Neuron (in vitro differentiated cells): Measurements from ENCODE around the gene CRADD.

ENCODE experiments used
- H2AFZ ChIP-seq: one replicate; pipeline ENCODE4 v1.6.1; 2013; ENCODE audit warnings: low read depth, mild to moderate bottlenecking, inconsistent platforms, low read length, moderate library complexity
- H3K27me3 ChIP-seq: one replicate; pipeline ENCODE4 v1.6.1; 2013; ENCODE audit warnings: low read length; ENCODE audit not compliant: insufficient read depth
- H3K36me3 ChIP-seq: one replicate; pipeline ENCODE4 v1.6.1; 2013; ENCODE audit warnings: low read length; ENCODE audit not compliant: insufficient read depth
- H3K4me1 ChIP-seq: one replicate; pipeline ENCODE4 v1.6.1; 2013; ENCODE audit warnings: low read length; ENCODE audit not compliant: insufficient read depth
- H3K4me3 ChIP-seq: 2 replicates; pipeline ENCODE4 v1.5.1; 2013; ENCODE audit warnings: mild to moderate bottlenecking, low read length, moderate library complexity
- H3K9me3 ChIP-seq: one replicate; pipeline ENCODE4 v1.6.1; 2013; ENCODE audit warnings: low read length

CRADD gene

GRCh38 chr12:93762912-93763553 lies 85.9 kb downstream of the CRADD start:
- Histone ChIP-seq H3K4me1 (peaks cover 14% of the 10 kb centered on the region), H3K27me3 (no peaks in the 10 kb centered on the region), H2AFZ (no peak overlapping the region), H3K9me3 (no peaks in the 10 kb centered on the region), H3K4me3 (no peak overlapping the region), H3K36me3 (no peaks in the 10 kb centered on the region)

- H3K36me3 ChIP-seq, result no peaks in the 10 kb centered on the region
- no peaks in the 10 kb centered on the region for H3K9me3 ChIP-seq
- no peak overlapping the region for H2AFZ ChIP-seq
- H3K4me3 ChIP-seq, result no peak overlapping the region
- peaks cover 14% of the 10 kb centered on the region for H3K4me1 ChIP-seq
- H3K27me3 ChIP-seq, result no peaks in the 10 kb centered on the region
Measured at GRCh38 chr12:93763746-93764147, 86.6 kb downstream of the CRADD start.

- Histone ChIP-seq H3K27me3 (no peaks in the 10 kb centered on the region), H3K4me3 (no peak overlapping the region), H2AFZ (no peak overlapping the region), H3K9me3 (no peaks in the 10 kb centered on the region), H3K36me3 (no peaks in the 10 kb centered on the region), H3K4me1 (peaks cover 2% of the 10 kb centered on the region)
Measured at GRCh38 chr12:93766371-93766770, 89.2 kb downstream of the CRADD start.

- Histone ChIP-seq H3K27me3 (no peaks in the 10 kb centered on the region), H3K9me3 (no peaks in the 10 kb centered on the region), H3K4me3 (no peak overlapping the region), H2AFZ (no peak overlapping the region), H3K36me3 (no peaks in the 10 kb centered on the region), H3K4me1 (peaks cover 2% of the 10 kb centered on the region)
Measured at GRCh38 chr12:93766796-93767523, 89.8 kb downstream of the CRADD start.

GRCh38 chr12:93767524-93767863 lies 90.3 kb downstream of the CRADD start:
- Histone ChIP-seq H3K36me3 (no peaks in the 10 kb centered on the region), H3K9me3 (no peaks in the 10 kb centered on the region), H3K4me1 (peaks cover 2% of the 10 kb centered on the region), H3K4me3 (no peak overlapping the region), H2AFZ (no peak overlapping the region), H3K27me3 (no peaks in the 10 kb centered on the region)

GRCh38 chr12:93772003-93772700 lies 95.0 kb downstream of the CRADD start:
- Histone ChIP-seq H3K9me3 (no peaks in the 10 kb centered on the region), H3K36me3 (no peaks in the 10 kb centered on the region), H3K27me3 (no peaks in the 10 kb centered on the region), H2AFZ (no peak overlapping the region), H3K4me3 (no peak overlapping the region), H3K4me1 (peaks cover 2% of the 10 kb centered on the region)

- Histone ChIP-seq H2AFZ (no peak overlapping the region), H3K36me3 (no peaks in the 10 kb centered on the region), H3K4me1 (peaks cover 5% of the 10 kb centered on the region), H3K27me3 (no peaks in the 10 kb centered on the region), H3K4me3 (no peak overlapping the region), H3K9me3 (no peaks in the 10 kb centered on the region)
Measured at GRCh38 chr12:93773122-93773871, 96.1 kb downstream of the CRADD start.

- Histone ChIP-seq H3K4me3 (no peak overlapping the region), H3K9me3 (no peaks in the 10 kb centered on the region)
Measured at GRCh38 chr12:93776581-93777018, 99.4 kb downstream of the CRADD start.

GRCh38 chr12:93777254-93777653 lies 100.1 kb downstream of the CRADD start:
- Histone ChIP-seq H3K9me3 (no peaks in the 10 kb centered on the region), H3K4me3 (no peak overlapping the region), H3K36me3 (no peaks in the 10 kb centered on the region), H2AFZ (no peak overlapping the region), H3K27me3 (no peaks in the 10 kb centered on the region), H3K4me1 (peaks cover 5% of the 10 kb centered on the region)

More at GRCh38 chr12:93776581-93777018, 99.4 kb downstream of the CRADD start:
- no peaks in the 10 kb centered on the region for H3K36me3 ChIP-seq
- H3K27me3 ChIP-seq, result no peaks in the 10 kb centered on the region
- no peak overlapping the region for H2AFZ ChIP-seq
- peaks cover 5% of the 10 kb centered on the region for H3K4me1 ChIP-seq

GRCh38 chr12:93778306-93778705 lies 101.1 kb downstream of the CRADD start:
- no peaks in the 10 kb centered on the region for H3K9me3 ChIP-seq
- H3K4me3 ChIP-seq, result no peak overlapping the region
- no peaks in the 10 kb centered on the region for H3K27me3 ChIP-seq
- H2AFZ ChIP-seq, result no peak overlapping the region
- no peaks in the 10 kb centered on the region for H3K36me3 ChIP-seq
- peaks cover 5% of the 10 kb centered on the region for H3K4me1 ChIP-seq

- Histone ChIP-seq H3K36me3 (no peaks in the 10 kb centered on the region), H3K4me1 (peaks cover 7% of the 10 kb centered on the region), H3K4me3 (no peak overlapping the region), H3K9me3 (no peaks in the 10 kb centered on the region), H3K27me3 (no peaks in the 10 kb centered on the region), H2AFZ (no peak overlapping the region)
Measured at GRCh38 chr12:93778766-93779165, 101.6 kb downstream of the CRADD start.

GRCh38 chr12:93780101-93780641 lies 103.0 kb downstream of the CRADD start:
- Histone ChIP-seq H3K36me3 (no peaks in the 10 kb centered on the region), H2AFZ (no peak overlapping the region), H3K9me3 (no peaks in the 10 kb centered on the region), H3K27me3 (no peaks in the 10 kb centered on the region), H3K4me3 (no peak overlapping the region), H3K4me1 (peaks cover 21% of the 10 kb centered on the region)
